Large intestine (tissue), 3 donors: ENCODE data around the gene MAU2. TPM values are rescaled to one million over a fixed set of nuclear protein-coding genes. Genes with fewer than 3 reads are reported as not detected.
"Not testable (repeated sequence)": the region's sequence is repeated elsewhere in the genome, so short reads cannot be mapped to it uniquely, and the experiment has no call there.

Experiments used
- DNase-seq, 2 donors: peaks; one replicate each; pipeline versions ENCODE4 v3.0.0 to v3.0.0-alpha.2; 2013
- H3K27ac ChIP-seq: one replicate; pipeline ENCODE4 v1.5.1; 2013; ENCODE audit warnings: low read length
- H3K27me3 ChIP-seq: 2 replicates; pipeline ENCODE4 v1.6.1; 2013; ENCODE audit warnings: low read length; ENCODE audit not compliant: control insufficient read depth, insufficient read depth
- H3K36me3 ChIP-seq: 2 replicates; pipeline ENCODE4 v1.6.1; 2013; ENCODE audit warnings: low read length; ENCODE audit not compliant: control insufficient read depth, insufficient read depth
- H3K4me1 ChIP-seq: one replicate; pipeline ENCODE4 v1.6.1; 2013; ENCODE audit warnings: low read length; ENCODE audit not compliant: control insufficient read depth, insufficient read depth
- H3K4me3 ChIP-seq: one replicate; pipeline ENCODE4 v1.5.1; 2013; ENCODE audit warnings: low read length
- H3K9me3 ChIP-seq: one replicate; pipeline ENCODE4 v1.6.1; 2013; ENCODE audit warnings: mild to moderate bottlenecking, low read depth, low read length, moderate library complexity; ENCODE audit not compliant: control insufficient read depth
- WGBS: methylation state at CpG from one replicate; pipeline ENCODE4 v1.1.5; 2013; ENCODE audit warnings: low lambda C conversion rate; ENCODE audit not compliant: insufficient coverage; 5-methylcytosine and 5-hydroxymethylcytosine counted together
- polyA plus RNA-seq: library from polyadenylated mRNA; unstranded; fragments of 120-200 nt; gene quantifications from one replicate; pipeline ENCODE4 v1.2.1, GENCODE V29; 2013

MAU2 gene
- polyA plus RNA-seq, 1 donor, result 55.2 TPM

GRCh38 chr19:19343762-19344161, 23.1 kb downstream of the MAU2 start:
- no CpG with 5 or more reads among the region's 14 CpGs for WGBS
- peaks cover 87% of the 10 kb centered on the region for H3K36me3 ChIP-seq
- DNase-seq, result no peak
- H3K27me3 ChIP-seq, result no peaks in the 10 kb centered on the region
- no peaks in the 10 kb centered on the region for H3K4me1 ChIP-seq
- no peak overlapping the region for H3K27ac ChIP-seq
- no peaks in the 10 kb centered on the region for H3K9me3 ChIP-seq
- H3K4me3 ChIP-seq, result no peak overlapping the region

- WGBS, result no CpG with 5 or more reads among the region's 21 CpGs
- H3K27ac ChIP-seq, result no peak overlapping the region
- H3K36me3 ChIP-seq, result peaks cover 92% of the 10 kb centered on the region
- DNase-seq, result no peak
- H3K4me3 ChIP-seq, result no peak overlapping the region
- H3K4me1 ChIP-seq, result no peaks in the 10 kb centered on the region
- no peaks in the 10 kb centered on the region for H3K27me3 ChIP-seq
- no peaks in the 10 kb centered on the region for H3K9me3 ChIP-seq
Observed at GRCh38 chr19:19345232-19345631, 24.6 kb downstream of the MAU2 start.

DNA sequence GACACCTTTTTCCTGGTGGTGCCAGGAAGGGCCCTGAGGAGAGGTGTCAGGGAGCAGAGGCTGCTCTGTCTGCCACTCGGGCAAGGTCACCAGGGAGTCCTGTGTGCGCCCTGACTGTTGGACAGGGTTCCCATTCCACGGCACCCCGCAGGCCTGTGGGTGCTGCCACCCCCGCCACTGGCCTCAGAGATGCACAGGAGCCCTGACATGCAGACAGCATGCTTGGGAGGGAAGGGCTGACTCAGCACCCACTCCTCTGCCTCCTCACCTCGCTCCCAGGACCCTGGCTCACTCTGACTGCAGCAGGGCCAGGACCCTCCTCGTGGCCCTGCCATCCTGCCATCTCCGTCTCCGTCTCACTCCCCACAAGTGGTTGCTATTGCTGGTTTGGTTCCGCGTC, 25.3 kb downstream of the MAU2 start:
- Histone ChIP-seq H3K4me1 (no peaks in the 10 kb centered on the region), H3K9me3 (no peaks in the 10 kb centered on the region), H3K27ac (no peak overlapping the region), H3K27me3 (no peaks in the 10 kb centered on the region), H3K4me3 (no peak overlapping the region), H3K36me3 (peaks cover 87% of the 10 kb centered on the region)
- no CpG with 5 or more reads among the region's 11 CpGs for WGBS
- DNase-seq, result no peak

DNA sequence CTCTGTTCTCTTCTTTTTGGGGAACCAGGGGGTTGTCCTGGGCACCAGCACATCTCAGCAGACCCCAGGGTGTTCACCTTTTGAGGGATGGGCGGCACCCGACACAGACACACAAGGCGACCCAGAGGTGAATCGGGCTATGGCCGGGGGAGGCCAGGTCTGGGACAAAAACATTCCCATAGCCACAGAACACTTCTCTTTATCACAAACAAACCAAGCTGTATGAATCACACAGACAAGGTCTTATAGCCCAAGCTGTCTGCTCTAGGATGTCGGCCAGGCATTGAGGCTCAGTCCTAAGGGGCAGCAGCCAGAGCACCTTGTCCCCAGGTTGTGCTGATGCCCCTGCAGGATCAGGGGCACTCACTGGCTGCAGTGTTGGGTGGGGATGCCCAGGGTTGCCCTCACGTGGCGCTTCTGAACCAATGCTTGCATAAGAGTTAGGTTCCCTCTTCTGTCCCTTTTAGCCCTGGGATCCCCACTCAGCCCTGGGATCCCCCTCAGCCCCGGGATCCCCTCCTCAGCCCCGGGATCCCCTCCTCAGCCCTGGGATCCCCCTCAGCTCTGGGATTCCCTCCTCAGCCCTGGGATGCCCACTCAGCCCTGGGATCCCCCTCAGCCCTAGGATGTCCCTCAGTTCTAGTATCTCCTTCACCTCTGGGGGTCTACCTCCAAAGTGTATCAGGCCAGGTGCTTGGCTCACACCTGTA, 26.9 kb downstream of the MAU2 start:
- Histone ChIP-seq H3K4me1 (no peaks in the 10 kb centered on the region), H3K36me3 (peaks cover 79% of the 10 kb centered on the region), H3K27ac (no peak overlapping the region), H3K27me3 (no peaks in the 10 kb centered on the region), H3K4me3 (no peak overlapping the region), H3K9me3 (no peaks in the 10 kb centered on the region)
- no CpG with 5 or more reads among the region's 10 CpGs for WGBS
- DNase-seq, result no peak

GRCh38 chr19:19348266-19348665, 27.6 kb downstream of the MAU2 start:
- H3K27me3 ChIP-seq, result no peaks in the 10 kb centered on the region
- peaks cover 79% of the 10 kb centered on the region for H3K36me3 ChIP-seq
- H3K9me3 ChIP-seq, result no peaks in the 10 kb centered on the region
- no CpG with 5 or more reads among the region's 9 CpGs for WGBS
- H3K27ac ChIP-seq, result no peak overlapping the region
- no peak for DNase-seq
- no peaks in the 10 kb centered on the region for H3K4me1 ChIP-seq
- H3K4me3 ChIP-seq, result no peak overlapping the region

- no peaks in the 10 kb centered on the region for H3K9me3 ChIP-seq
- DNase-seq, result no peak
- H3K36me3 ChIP-seq, result peaks cover 80% of the 10 kb centered on the region
- H3K27me3 ChIP-seq, result no peaks in the 10 kb centered on the region
- no peak overlapping the region for H3K27ac ChIP-seq
- H3K4me1 ChIP-seq, result no peaks in the 10 kb centered on the region
- H3K4me3 ChIP-seq, result no peak overlapping the region
- WGBS, result no CpG with 5 or more reads among the region's 7 CpGs
Observed at GRCh38 chr19:19349365-19349764, 28.7 kb downstream of the MAU2 start.

DNA sequence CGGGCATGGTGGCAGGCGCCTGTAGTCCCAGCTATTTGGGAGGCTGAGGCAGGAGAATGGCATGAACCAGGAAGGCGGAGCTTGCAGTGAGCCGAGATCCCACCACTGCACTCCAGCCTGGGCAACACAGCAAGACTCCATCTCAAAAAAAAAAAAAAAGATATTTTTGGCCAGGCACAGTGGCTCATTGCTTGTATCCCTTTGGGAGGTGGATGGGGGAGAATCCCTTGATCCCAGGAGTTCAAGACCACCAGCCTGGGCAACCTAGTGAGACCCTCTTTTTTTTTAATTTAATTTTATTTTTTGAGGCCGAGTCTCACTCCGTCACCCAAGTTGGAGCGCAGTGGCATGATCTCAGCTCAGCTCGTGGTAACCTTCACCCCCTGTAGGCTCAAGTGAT, 30.1 kb downstream of the MAU2 start:
- not testable (repeated sequence) for H3K27ac ChIP-seq, H3K9me3 ChIP-seq, DNase-seq, H3K27me3 ChIP-seq, H3K4me3 ChIP-seq, H3K4me1 ChIP-seq
- no CpG with 5 or more reads among the region's 8 CpGs for WGBS
- H3K36me3 ChIP-seq, result peaks cover 80% of the 10 kb centered on the region

GRCh38 chr19:19352823-19353222, 32.2 kb downstream of the MAU2 start:
- Histone ChIP-seq H3K27ac (no peak overlapping the region), H3K36me3 (peaks cover 76% of the 10 kb centered on the region), H3K4me3 (no peak overlapping the region), H3K9me3 (no peaks in the 10 kb centered on the region), H3K4me1 (no peaks in the 10 kb centered on the region), H3K27me3 (no peaks in the 10 kb centered on the region)
- no peak for DNase-seq
- WGBS, result no CpG with 5 or more reads among the region's 8 CpGs

- H3K27ac ChIP-seq, result no peak overlapping the region
- no CpG with 5 or more reads among the region's 5 CpGs for WGBS
- no peaks in the 10 kb centered on the region for H3K4me1 ChIP-seq
- H3K27me3 ChIP-seq, result no peaks in the 10 kb centered on the region
- peaks cover 68% of the 10 kb centered on the region for H3K36me3 ChIP-seq
- no peaks in the 10 kb centered on the region for H3K9me3 ChIP-seq
- H3K4me3 ChIP-seq, result no peak overlapping the region
- DNase-seq, result no peak
Observed at GRCh38 chr19:19354007-19354406, 33.4 kb downstream of the MAU2 start.

DNA sequence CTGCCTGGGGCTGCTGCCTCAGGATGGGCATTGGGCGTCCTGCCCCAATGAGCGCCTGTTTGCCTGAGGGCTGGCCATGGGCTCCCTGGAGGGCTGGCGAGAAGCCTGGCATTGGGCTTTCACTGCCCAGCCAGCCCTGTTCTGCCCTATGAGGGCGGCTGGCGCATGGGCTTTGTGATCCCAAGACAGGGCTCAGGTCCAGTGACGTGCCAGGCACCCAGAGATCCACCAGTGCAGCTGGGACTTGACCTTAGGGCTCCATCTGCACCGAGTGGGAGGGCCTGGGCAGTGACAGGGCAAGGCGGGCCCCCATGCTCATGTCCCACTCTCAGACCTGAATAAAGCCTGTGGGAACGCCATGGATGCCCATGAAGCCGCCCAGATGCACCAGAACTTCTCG, 34.3 kb downstream of the MAU2 start:
- H3K36me3 ChIP-seq, result peaks cover 60% of the 10 kb centered on the region
- no CpG with 5 or more reads among the region's 11 CpGs for WGBS
- no peak for DNase-seq
- no peaks in the 10 kb centered on the region for H3K4me1 ChIP-seq
- H3K27me3 ChIP-seq, result no peaks in the 10 kb centered on the region
- H3K4me3 ChIP-seq, result no peak overlapping the region
- H3K9me3 ChIP-seq, result no peaks in the 10 kb centered on the region
- H3K27ac ChIP-seq, result no peak overlapping the region

GRCh38 chr19:19355606-19356139, 35.0 kb downstream of the MAU2 start:
- Histone ChIP-seq H3K4me1 (no peaks in the 10 kb centered on the region), H3K27me3 (no peaks in the 10 kb centered on the region), H3K9me3 (no peaks in the 10 kb centered on the region), H3K4me3 (no peak overlapping the region), H3K27ac (no peak overlapping the region), H3K36me3 (peaks cover 60% of the 10 kb centered on the region)
- DNase-seq, result no peak
- WGBS, result 100% methylated on average over 1 of the region's 18 CpGs
